K562 (cell line): ENCODE measurements around the gene KCNJ2. TPM values are rescaled to one million over a fixed set of nuclear protein-coding genes. Genes with fewer than 3 reads are reported as not detected.

ENCODE experiments used
- ATAC-seq: fragments of 200-7000 bp; cut with Tn5 transposase; 3 replicates; pipeline ENCODE4 v1.9.1; 2020; ENCODE audit warnings: moderate library complexity
- BruUV-seq: library from RNA; stranded (reverse); fragments of 400-500 nt; replicated peaks from 2 replicates; lab custom pipeline; 2021; lab: Mats Ljungman, UMichigan
- CTCF ChIA-PET: fragments of 300-600 bp; formaldehyde crosslinking; extraction: SDS; loops from one replicate; lab custom pipeline; 2021; ENCODE audit warnings: low intra/inter-chr PET ratio; lab: Yijun Ruan, JAX
- POLR2A ChIA-PET: fragments of 300-600, 350-650 bp; sonication (Branson Sonifier 250); formaldehyde crosslinking; extraction: SDS; loops from one replicate; lab custom pipeline; 2021; ENCODE audit warnings: antibody characterized with exemption, inconsistent platforms; lab: Yijun Ruan, JAX
- DNase-seq, 4 experiments: peaks; one replicate each; pipeline versions ENCODE4 v3.0.0 to v3.0.0-alpha.2; 2011 to 2018; ENCODE audit warnings: low spot score in 3 of 4, mixed read lengths in 3 of 4; ENCODE audit errors: extremely low read depth in 1 of 4
- FAIRE-seq: peaks from 2 replicates; lab custom pipeline; 2011; peaks lifted over from hg19 to GRCh38; lab: Jason Lieb, UNC
- H2AFZ ChIP-seq: 2 replicates; pipeline ENCODE4 v1.6.0; 2011; ENCODE audit warnings: low read depth, low read length, control low read depth, inconsistent platforms
- H3K27ac ChIP-seq: fragments of 200-600 bp; 3 replicates; pipeline ENCODE4 v1.8.0; 2011; ENCODE audit warnings: low read depth, mild to moderate bottlenecking, control low read depth, inconsistent platforms, low read length, moderate library complexity, mixed read lengths; ENCODE audit errors: extremely low read depth
- H3K27me3 ChIP-seq, 2 experiments: fragments of 300-600 bp in 1 of 2; 2 replicates in 1 of 2; 3 replicates in 1 of 2; pipeline versions ENCODE4 v1.6.0 to v1.8.0; 2011; ENCODE audit warnings: inconsistent platforms in 2 of 2, low read length in 2 of 2, mild to moderate bottlenecking in 1 of 2, mixed read lengths in 1 of 2, moderate library complexity in 1 of 2; ENCODE audit not compliant: control insufficient read depth in 2 of 2, insufficient read depth in 2 of 2
- H3K36me3 ChIP-seq: fragments of 300-600 bp; 3 replicates; pipeline ENCODE4 v1.8.0; 2011; ENCODE audit warnings: mild to moderate bottlenecking, low read length, inconsistent platforms; ENCODE audit not compliant: control insufficient read depth, insufficient read depth
- H3K4me1 ChIP-seq, 2 experiments: fragments of 200-600 bp in 1 of 2; replicated peaks in 1 of 2; 2 replicates in 1 of 2; 3 replicates in 1 of 2; pipeline versions ENCODE4 v1.5.1 to v1.8.0; 2011; ENCODE audit warnings: inconsistent platforms in 2 of 2, low read length in 2 of 2, mild to moderate bottlenecking in 1 of 2, mixed read lengths in 1 of 2, moderate library complexity in 1 of 2; ENCODE audit not compliant: control insufficient read depth in 2 of 2, insufficient read depth in 2 of 2
- H3K4me2 ChIP-seq: 2 replicates; pipeline ENCODE4 v1.6.1; 2011; ENCODE audit warnings: low read length, control low read depth, inconsistent platforms, mixed read lengths; ENCODE audit not compliant: insufficient read depth
- H3K4me3 ChIP-seq: fragments of 200-600 bp; sonication (generic), shearing (Covaris generic); 2 replicates; pipeline ENCODE4 v1.5.1; 2016; ENCODE audit warnings: control low read depth, inconsistent platforms
- H3K79me2 ChIP-seq: fragments of 200-600 bp; 3 replicates; pipeline ENCODE4 v1.8.0; 2011; ENCODE audit warnings: low read length, inconsistent platforms; ENCODE audit not compliant: control insufficient read depth, insufficient read depth
- H3K9ac ChIP-seq, 2 experiments: 2 replicates each; pipeline versions ENCODE4 v1.6.0 to v1.6.1; 2011; ENCODE audit warnings: low read depth in 2 of 2, low read length in 2 of 2, control low read depth in 1 of 2, inconsistent platforms in 1 of 2, mild to moderate bottlenecking in 1 of 2, mixed read lengths in 1 of 2; ENCODE audit not compliant: insufficient read depth in 1 of 2
- H3K9me1 ChIP-seq: one replicate; pipeline ENCODE4 v1.6.0; 2011; ENCODE audit warnings: inconsistent platforms, mild to moderate bottlenecking, low read length, moderate library complexity; ENCODE audit not compliant: control insufficient read depth, insufficient read depth
- H3K9me3 ChIP-seq: replicated peaks from 2 replicates; pipeline ENCODE4 v1.5.1; 2011; ENCODE audit warnings: low read depth, low read length, inconsistent platforms; ENCODE audit not compliant: control insufficient read depth, insufficient read depth
- H4K20me1 ChIP-seq: replicated peaks from 2 replicates; pipeline ENCODE4 v1.6.1; 2011; ENCODE audit warnings: low read length, inconsistent platforms, mixed read lengths; ENCODE audit not compliant: control insufficient read depth, insufficient read depth
- ARID2 ChIP-seq: fragments of 450-650 bp; IDR thresholded peaks from 2 replicates; pipeline ENCODE4 v1.6.1; 2017; ENCODE audit warnings: antibody characterized with exemption, mild to moderate bottlenecking
- ASH1L ChIP-seq: fragments of 450-650 bp; IDR thresholded peaks from 2 replicates; pipeline ENCODE4 v1.6.1; 2018; ENCODE audit warnings: borderline replicate concordance, mild to moderate bottlenecking, low read depth; ENCODE audit not compliant: partially characterized antibody
- CHCHD3 ChIP-seq: fragments of 250-450 bp; sonication (Bioruptor Pico); IDR thresholded peaks from 2 replicates; pipeline ENCODE4 v2.1.2; 2022; ENCODE audit warnings: mild to moderate bottlenecking
- E2F1 ChIP-seq: sonication (generic); formaldehyde crosslinking; IDR thresholded peaks from 2 replicates; pipeline ENCODE4 v1.8.1; 2023; ENCODE audit warnings: mild to moderate bottlenecking, missing genetic modification reagents, moderate library complexity
- ESRRB ChIP-seq: fragments of 250-450 bp; sonication (Bioruptor Pico); IDR thresholded peaks from 2 replicates; pipeline ENCODE4 v1.5.0; 2020; ENCODE audit warnings: mild to moderate bottlenecking, moderate library complexity, borderline replicate concordance
- ILK ChIP-seq: fragments of 450-650 bp; IDR thresholded peaks from 2 replicates; pipeline ENCODE4 v1.6.1; 2016; ENCODE audit warnings: missing genetic modification characterization, low read depth, mild to moderate bottlenecking, missing compliant biosample characterization, moderate library complexity, borderline replicate concordance
- KDM5B ChIP-seq: fragments of 200-600 bp; sonication (generic); IDR thresholded peaks from 2 replicates; pipeline ENCODE4 v1.6.1; 2012; ENCODE audit warnings: low read depth, mild to moderate bottlenecking, moderate library complexity, low read length, control low read depth, inconsistent platforms; ENCODE audit not compliant: insufficient replicate concordance
- MAX ChIP-seq: sonication (generic); formaldehyde crosslinking; IDR thresholded peaks from 2 replicates; pipeline ENCODE4 v1.9.0; 2022; ENCODE audit warnings: mild to moderate bottlenecking, missing genetic modification reagents
- MED1 ChIP-seq: sonication (generic); formaldehyde crosslinking; IDR thresholded peaks from 2 replicates; pipeline ENCODE4 v1.8.1; 2023; ENCODE audit warnings: missing genetic modification reagents, borderline replicate concordance
- POLR2AphosphoS2 ChIP-seq: IDR thresholded peaks from 2 replicates; pipeline ENCODE4 v1.6.1; 2012; ENCODE audit warnings: low read length, improper control_type of control experiment
- PPARD ChIP-seq: fragments of 250-450 bp; sonication (Bioruptor Pico); IDR thresholded peaks from 2 replicates; pipeline ENCODE4 v1.8.0; 2022; ENCODE audit warnings: inconsistent platforms, mild to moderate bottlenecking, moderate library complexity
- RBM39 ChIP-seq: fragments of 200-400 bp; formaldehyde crosslinking; optimal IDR thresholded peaks from 2 replicates; pipeline ENCODE3; 2018; ENCODE audit warnings: low read depth, low read length
- SMARCC2 ChIP-seq: fragments of 450-650 bp; IDR thresholded peaks from 2 replicates; pipeline ENCODE4 v1.6.1; 2017; ENCODE audit warnings: antibody characterized with exemption, moderate library complexity, mild to moderate bottlenecking, low read depth
- SREBF1 ChIP-seq: fragments of 150-350 bp; IDR thresholded peaks from 2 replicates; pipeline ENCODE4 v1.6.1; 2014; ENCODE audit warnings: antibody characterized with exemption, low read depth, low read length, borderline replicate concordance
- XRCC3 ChIP-seq: fragments of 450-650 bp; IDR thresholded peaks from 2 replicates; pipeline ENCODE4 v1.6.1; 2017; ENCODE audit warnings: mild to moderate bottlenecking, moderate library complexity
- ZEB2 ChIP-seq: fragments of 450-650 bp; IDR thresholded peaks from 2 replicates; pipeline ENCODE4 v1.6.1; 2016
- ZNF184 ChIP-seq: sonication (generic); formaldehyde crosslinking; IDR thresholded peaks from 2 replicates; pipeline ENCODE4 v1.5.0; 2020; ENCODE audit warnings: missing genetic modification reagents
- WGBS: fragments of 100-300 bp; shearing (Covaris generic); methylation state at CpG from one replicate; pipeline ENCODE4 v1.1.6; 2016; ENCODE audit warnings: low coverage, mixed read lengths; ENCODE audit not compliant: insufficient coverage; ENCODE audit errors: missing lambda C conversion rate; 5-methylcytosine and 5-hydroxymethylcytosine counted together
- in situ Hi-C: fragments of 300-500 bp; cut with MboI; formaldehyde crosslinking; loops from 4 replicates; pipeline ENCODE4 v1.15.0; 2018; ENCODE audit warnings: inconsistent platforms, mixed read lengths
- intact Hi-C: fragments of 100-400 bp; cut with micrococcal nuclease; formaldehyde crosslinking; loops from 2 replicates; pipeline ENCODE4 v1.14.2; 2022
- polyA plus RNA-seq, 8 experiments: library from polyadenylated mRNA; depleted of rRNA in 4 of 8; stranded (reverse) in 5 of 8; unstranded in 3 of 8; fragments of >200 nt; fragmentation: Nextera tagmentation in 2 of 8; fragmentation: Illumina TruSeq in 1 of 8; extraction: Ambion mirVana in 2 of 8; extraction: Trizol in 1 of 8; gene quantifications; 2 replicates each; pipeline versions ENCODE4 v1.2.1 to v1.2.3, GENCODE V29; 2011 to 2014; ENCODE audit warnings: inconsistent platforms in 1 of 8, missing spikeins in 1 of 8
- total RNA-seq, 7 experiments: library from RNA; depleted of rRNA in 6 of 7; stranded (reverse); fragments of >200 nt in 6 of 7; fragmentation: Illumina TruSeq in 2 of 7; extraction: Trizol in 2 of 7; gene quantifications; 2 replicates each; pipeline versions ENCODE4 v1.2.1 to v1.2.3, GENCODE V29; 2011 to 2021; ENCODE audit warnings: low replicate concordance in 1 of 7
- TF ChIP-seq, protein P1 (sequence below): sonication (generic); formaldehyde crosslinking; IDR thresholded peaks from 2 replicates; pipeline ENCODE4 v1.8.0; 2023; ENCODE audit warnings: mild to moderate bottlenecking, missing genetic modification reagents
- TF ChIP-seq, protein P2 (sequence below): IDR thresholded peaks from 2 replicates; pipeline ENCODE4 v1.6.1; 2012; ENCODE audit warnings: low read depth, low read length, improper control_type of control experiment, borderline replicate concordance

Gene KCNJ2
- total and polyA plus RNA-seq, 9 of the 15 experiments (the other 6 are each of a cell fraction or from before 2014, with no cell fraction given) = not detected

- no peaks in the 10 kb centered on the region for H3K9me1 ChIP-seq
Measured at GRCh38 chr17:70171159-70171558, 1.8 kb downstream of the KCNJ2 start.

More at GRCh38 chr17:70171159-70171558, 1.8 kb downstream of the KCNJ2 start:
- Histone ChIP-seq H4K20me1 (no peaks in the 10 kb centered on the region), H3K27me3 (peaks cover 0 to 2% of the 10 kb centered on the region in 2 experiments; a peak in 2 of 5 replicates), H3K4me3 (no peak overlapping the region), H3K36me3 (no peaks in the 10 kb centered on the region), H2AFZ (no peak overlapping the region), H3K4me2 (no peak overlapping the region), H3K27ac (no peak overlapping the region), H3K9me3 (no peaks in the 10 kb centered on the region), H3K79me2 (no peaks in the 10 kb centered on the region), H3K9ac (no peak overlapping the region)
- intact Hi-C loops (no loop called here), in situ Hi-C loops (no loop called here)
- CTCF ChIA-PET = no interaction called here
- DNase-seq = no peak
- no peak for FAIRE-seq
- ATAC-seq = no peak
- POLR2A ChIA-PET = no interaction called here
- BruUV-seq = no TSS peak
- TF ChIP-seq SMARCC2 = no peak
- no peak for TF ChIP-seq SREBF1
- TF ChIP-seq MAX = no peak
- no peak for TF ChIP-seq XRCC3
- TF ChIP-seq ILK (tag) = no peak
- TF ChIP-seq E2F1 (CRISPR knock-in tag) = no peak
- TF ChIP-seq ESRRB (CRISPR knock-in tag) = no peak
- TF ChIP-seq KDM5B = no peak
- TF ChIP-seq CHCHD3 (CRISPR knock-in tag) = no peak
- no peak for TF ChIP-seq RBM39
- TF ChIP-seq MED1 (CRISPR knock-in tag) = no peak
- TF ChIP-seq, protein P1, sequence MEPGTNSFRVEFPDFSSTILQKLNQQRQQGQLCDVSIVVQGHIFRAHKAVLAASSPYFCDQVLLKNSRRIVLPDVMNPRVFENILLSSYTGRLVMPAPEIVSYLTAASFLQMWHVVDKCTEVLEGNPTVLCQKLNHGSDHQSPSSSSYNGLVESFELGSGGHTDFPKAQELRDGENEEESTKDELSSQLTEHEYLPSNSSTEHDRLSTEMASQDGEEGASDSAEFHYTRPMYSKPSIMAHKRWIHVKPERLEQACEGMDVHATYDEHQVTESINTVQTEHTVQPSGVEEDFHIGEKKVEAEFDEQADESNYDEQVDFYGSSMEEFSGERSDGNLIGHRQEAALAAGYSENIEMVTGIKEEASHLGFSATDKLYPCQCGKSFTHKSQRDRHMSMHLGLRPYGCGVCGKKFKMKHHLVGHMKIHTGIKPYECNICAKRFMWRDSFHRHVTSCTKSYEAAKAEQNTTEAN = no peak
- TF ChIP-seq ZEB2 = no peak
- TF ChIP-seq ZNF184 (CRISPR knock-in tag) = no peak
- TF ChIP-seq, protein P2, sequence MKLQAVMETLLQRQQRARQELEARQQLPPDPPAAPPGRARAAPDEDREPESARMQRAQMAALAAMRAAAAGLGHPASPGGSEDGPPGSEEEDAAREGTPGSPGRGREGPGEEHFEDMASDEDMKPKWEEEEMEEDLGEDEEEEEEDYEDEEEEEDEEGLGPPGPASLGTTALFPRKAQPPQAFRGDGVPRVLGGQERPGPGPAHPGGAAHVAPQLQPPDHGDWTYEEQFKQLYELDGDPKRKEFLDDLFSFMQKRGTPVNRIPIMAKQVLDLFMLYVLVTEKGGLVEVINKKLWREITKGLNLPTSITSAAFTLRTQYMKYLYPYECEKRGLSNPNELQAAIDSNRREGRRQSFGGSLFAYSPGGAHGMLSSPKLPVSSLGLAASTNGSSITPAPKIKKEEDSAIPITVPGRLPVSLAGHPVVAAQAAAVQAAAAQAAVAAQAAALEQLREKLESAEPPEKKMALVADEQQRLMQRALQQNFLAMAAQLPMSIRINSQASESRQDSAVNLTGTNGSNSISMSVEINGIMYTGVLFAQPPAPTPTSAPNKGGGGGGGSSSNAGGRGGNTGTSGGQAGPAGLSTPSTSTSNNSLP = no peak
- no peak for TF ChIP-seq ARID2
- no peak for TF ChIP-seq PPARD
- no peak for TF ChIP-seq ASH1L
- TF ChIP-seq POLR2AphosphoS2 = no peak
- TF ChIP-seq, all 486 proteins: peak for 0
- peaks cover 0 to 15% of the 10 kb centered on the region in 2 experiments; a peak in 3 of 5 replicates for H3K4me1 ChIP-seq
- 2% methylated on average over 4 of the region's 5 CpGs for WGBS
